Transverse colon (tissue), 4 donors: ENCODE results near the gene HK2. TPM values are rescaled to one million over a fixed set of nuclear protein-coding genes. Genes with fewer than 3 reads are reported as not detected.
"Not testable (repeated sequence)": the region's sequence is repeated elsewhere in the genome, so short reads cannot be mapped to it uniquely, and the experiment has no call there.

Experiments
- DNase-seq: peaks from one replicate; pipeline ENCODE4 v3.0.0-alpha.2; 2019
- H3K27ac ChIP-seq, 4 donors: fragments of 200-600 bp; sonication (generic); 2 replicates each; pipeline ENCODE4 v1.5.1; 2016 to 2018; ENCODE audit warnings: inconsistent platforms in 4 of 4
- H3K27me3 ChIP-seq: fragments of 200-600 bp; sonication (generic); 2 replicates; pipeline ENCODE4 v1.5.1; 2017; ENCODE audit warnings: inconsistent platforms
- H3K36me3 ChIP-seq, 4 donors: fragments of 200-600 bp; sonication (generic); 2 replicates each; pipeline ENCODE4 v1.5.1; 2017 to 2019; ENCODE audit warnings: inconsistent platforms in 4 of 4
- H3K4me1 ChIP-seq, 4 donors: fragments of 200-600 bp; sonication (generic); 2 replicates each; pipeline ENCODE4 v1.5.1; 2017 to 2020; ENCODE audit warnings: inconsistent platforms in 4 of 4
- H3K4me3 ChIP-seq, 4 donors: fragments of 200-600 bp; sonication (generic); 1 replicate in 1 of 4; 2 replicates in 3 of 4; pipeline versions ENCODE4 v1.5.1 to v1.6.1; 2017 to 2019; ENCODE audit warnings: inconsistent platforms in 4 of 4
- H3K9me3 ChIP-seq, 2 donors: fragments of 200-600 bp; sonication (generic); 2 replicates each; pipeline ENCODE4 v1.5.1; 2017 to 2019; ENCODE audit warnings: inconsistent platforms in 2 of 2
- EP300 ChIP-seq: sonication (generic); formaldehyde crosslinking; IDR thresholded peaks from one replicate; pipeline ENCODE4 v1.6.1; 2017; ENCODE audit warnings: antibody characterized with exemption, low read depth
- POLR2A ChIP-seq: fragments of 450-650 bp; IDR thresholded peaks from one replicate; pipeline ENCODE4 v1.6.1; 2016; ENCODE audit warnings: antibody characterized with exemption, mild to moderate bottlenecking, moderate library complexity
- POLR2AphosphoS5 ChIP-seq, 3 donors: sonication (generic); formaldehyde crosslinking; IDR thresholded peaks; one replicate each; pipeline ENCODE4 v1.6.1; 2016; ENCODE audit warnings: antibody characterized with exemption in 3 of 3
- WGBS, 2 donors: methylation state at CpG; one replicate each; pipeline ENCODE4 v1.1.5; 2018; ENCODE audit warnings: low coverage in 1 of 2; 5-methylcytosine and 5-hydroxymethylcytosine counted together
- in situ Hi-C, 4 donors: fragments of 200-750 bp; cut with MboI; loops; one replicate each; pipeline versions ENCODE4 v1.15.0 to v1.15.1; 2017; ENCODE audit warnings: low sequenced_read_pairs in 3 of 4, low pct_ligation_motif_present in 1 of 4, low pct_unique_long_range_greater_than_20kb in 1 of 4
- intact Hi-C: fragments of 100-400 bp; cut with DNase I; formaldehyde crosslinking; loops from one replicate; pipeline ENCODE4 v1.15.1; 2023; ENCODE audit warnings: low total_unique reads
- total RNA-seq, 4 donors: library from RNA; depleted of rRNA; stranded (reverse); fragments of >200 nt; gene quantifications; one replicate each; pipeline ENCODE4 v1.1.0, GENCODE V29; 2016
- TF ChIP-seq, protein P1 (sequence below), 5 experiments: fragments of 200-600 bp in 3 of 5; fragments of 450-650 bp in 2 of 5; sonication (generic) in 3 of 5; IDR thresholded peaks; 1 replicate in 2 of 5; 2 replicates in 3 of 5; pipeline ENCODE4 v1.5.1; 2016 to 2017; ENCODE audit warnings: antibody characterized with exemption in 5 of 5, inconsistent platforms in 3 of 5, mild to moderate bottlenecking in 2 of 5, moderate library complexity in 1 of 5

HK2 gene
- total RNA-seq, 4 donors from 2014 or later: 104 to 175 (median 131) TPM

DNA sequence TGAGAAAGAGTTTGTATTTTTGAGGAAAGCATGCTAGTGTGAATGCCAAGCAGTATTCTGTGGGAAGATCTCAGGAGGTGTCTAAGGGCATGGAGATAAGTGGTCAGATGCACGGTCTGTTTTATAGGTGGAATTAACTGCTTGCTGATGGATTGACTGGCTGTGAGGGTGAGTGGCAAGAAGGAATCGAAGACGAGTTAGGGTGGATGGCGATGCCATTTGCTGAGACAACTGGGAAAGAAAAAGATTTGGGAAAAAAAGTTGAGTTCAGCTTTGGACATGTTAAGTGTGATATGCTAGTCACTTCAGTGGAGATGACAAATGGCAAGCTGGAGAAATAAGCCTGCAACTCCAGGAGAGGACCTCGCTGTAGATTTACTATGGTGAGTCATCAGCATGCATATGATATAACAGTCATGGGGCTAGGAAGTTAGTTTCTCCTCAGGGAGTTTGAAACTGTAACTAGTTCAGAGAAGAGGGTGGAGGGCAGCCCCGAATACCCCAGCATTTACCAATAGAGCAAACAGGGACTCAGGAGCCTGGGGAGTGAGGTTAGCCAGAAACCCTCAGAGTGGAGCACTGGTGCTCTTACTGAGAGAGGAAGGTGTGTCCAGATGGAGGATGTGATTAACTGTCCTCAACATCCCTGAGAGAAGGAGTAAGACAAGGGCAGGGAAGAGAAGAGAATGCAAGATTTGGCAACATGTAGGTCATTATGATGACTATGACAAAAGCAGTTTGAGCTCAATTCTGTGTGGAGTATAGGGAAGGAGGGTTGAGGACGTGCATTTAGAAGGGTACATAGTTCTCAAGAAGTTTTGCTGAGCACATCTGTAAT, 2.0 kb upstream of the HK2 start:
- WGBS, 2 donors: 66 to 70% methylated on average over 7 of the region's 7 CpGs
- peaks cover 0 to 22% (median 6%) of the 10 kb centered on the region in 4 donors for H3K4me1 ChIP-seq
- H3K27me3 ChIP-seq: peaks cover 5% of the 10 kb centered on the region

DNA sequence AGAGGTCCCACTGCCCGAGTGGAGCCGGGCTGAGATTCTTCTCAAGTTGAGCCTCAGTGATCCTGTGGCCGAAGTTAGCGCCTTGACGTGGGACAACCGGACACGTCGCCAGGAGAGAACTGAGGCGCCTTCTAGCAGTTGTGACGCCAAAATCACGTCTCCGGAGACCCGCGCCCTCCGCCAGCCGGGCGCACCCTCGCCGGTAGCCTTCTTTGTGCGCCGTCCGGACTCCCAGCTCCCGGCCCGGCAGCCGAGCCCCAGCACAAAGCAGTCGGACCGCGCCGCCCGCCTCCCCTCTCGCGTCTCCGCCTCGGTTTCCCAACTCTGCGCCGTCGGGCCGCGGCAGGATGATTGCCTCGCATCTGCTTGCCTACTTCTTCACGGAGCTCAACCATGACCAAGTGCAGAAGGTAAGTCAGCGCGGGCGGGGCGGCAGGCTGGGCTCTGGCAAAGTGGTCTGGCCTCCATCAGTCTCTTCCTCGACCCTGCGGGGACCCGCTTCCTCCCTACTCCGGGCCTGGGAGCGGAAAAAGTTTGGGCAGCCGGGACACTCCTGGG, 386 bp downstream of the HK2 start:
- intact Hi-C loops, H3K27me3 ChIP-seq, in situ Hi-C loops, H3K9me3 ChIP-seq, H3K36me3 ChIP-seq: not testable (repeated sequence)
- H3K27ac ChIP-seq: peak overlapping the region; percentile 79 to 85 (median 83)
- DNase-seq: peak; percentile 39
- peaks cover 0 to 38% (median 10%) of the 10 kb centered on the region in 4 donors for H3K4me1 ChIP-seq
- peak overlapping the region; percentile 46 to 81 (median 60) for H3K4me3 ChIP-seq
- WGBS, 2 donors: no CpG with 5 or more reads among the region's 51 CpGs

More for the DNA sequence above, 2.0 kb upstream of the HK2 start:
- DNase-seq: no peak
- intact Hi-C loops: no loop called here
- Histone ChIP-seq H3K27ac (no peak overlapping the region), H3K4me3 (no peak overlapping the region), H3K36me3 (no peaks in the 10 kb centered on the region), H3K9me3 (no peaks in the 10 kb centered on the region)
- no peak for TF ChIP-seq POLR2A
- TF ChIP-seq POLR2AphosphoS5 (IDR thresholded peaks at IDR 0.05): no peak
- TF ChIP-seq, protein P1, sequence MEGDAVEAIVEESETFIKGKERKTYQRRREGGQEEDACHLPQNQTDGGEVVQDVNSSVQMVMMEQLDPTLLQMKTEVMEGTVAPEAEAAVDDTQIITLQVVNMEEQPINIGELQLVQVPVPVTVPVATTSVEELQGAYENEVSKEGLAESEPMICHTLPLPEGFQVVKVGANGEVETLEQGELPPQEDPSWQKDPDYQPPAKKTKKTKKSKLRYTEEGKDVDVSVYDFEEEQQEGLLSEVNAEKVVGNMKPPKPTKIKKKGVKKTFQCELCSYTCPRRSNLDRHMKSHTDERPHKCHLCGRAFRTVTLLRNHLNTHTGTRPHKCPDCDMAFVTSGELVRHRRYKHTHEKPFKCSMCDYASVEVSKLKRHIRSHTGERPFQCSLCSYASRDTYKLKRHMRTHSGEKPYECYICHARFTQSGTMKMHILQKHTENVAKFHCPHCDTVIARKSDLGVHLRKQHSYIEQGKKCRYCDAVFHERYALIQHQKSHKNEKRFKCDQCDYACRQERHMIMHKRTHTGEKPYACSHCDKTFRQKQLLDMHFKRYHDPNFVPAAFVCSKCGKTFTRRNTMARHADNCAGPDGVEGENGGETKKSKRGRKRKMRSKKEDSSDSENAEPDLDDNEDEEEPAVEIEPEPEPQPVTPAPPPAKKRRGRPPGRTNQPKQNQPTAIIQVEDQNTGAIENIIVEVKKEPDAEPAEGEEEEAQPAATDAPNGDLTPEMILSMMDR (IDR thresholded peaks at IDR 0.05): no peak
- no peak for TF ChIP-seq EP300
- in situ Hi-C loops: no loop called here

DNA sequence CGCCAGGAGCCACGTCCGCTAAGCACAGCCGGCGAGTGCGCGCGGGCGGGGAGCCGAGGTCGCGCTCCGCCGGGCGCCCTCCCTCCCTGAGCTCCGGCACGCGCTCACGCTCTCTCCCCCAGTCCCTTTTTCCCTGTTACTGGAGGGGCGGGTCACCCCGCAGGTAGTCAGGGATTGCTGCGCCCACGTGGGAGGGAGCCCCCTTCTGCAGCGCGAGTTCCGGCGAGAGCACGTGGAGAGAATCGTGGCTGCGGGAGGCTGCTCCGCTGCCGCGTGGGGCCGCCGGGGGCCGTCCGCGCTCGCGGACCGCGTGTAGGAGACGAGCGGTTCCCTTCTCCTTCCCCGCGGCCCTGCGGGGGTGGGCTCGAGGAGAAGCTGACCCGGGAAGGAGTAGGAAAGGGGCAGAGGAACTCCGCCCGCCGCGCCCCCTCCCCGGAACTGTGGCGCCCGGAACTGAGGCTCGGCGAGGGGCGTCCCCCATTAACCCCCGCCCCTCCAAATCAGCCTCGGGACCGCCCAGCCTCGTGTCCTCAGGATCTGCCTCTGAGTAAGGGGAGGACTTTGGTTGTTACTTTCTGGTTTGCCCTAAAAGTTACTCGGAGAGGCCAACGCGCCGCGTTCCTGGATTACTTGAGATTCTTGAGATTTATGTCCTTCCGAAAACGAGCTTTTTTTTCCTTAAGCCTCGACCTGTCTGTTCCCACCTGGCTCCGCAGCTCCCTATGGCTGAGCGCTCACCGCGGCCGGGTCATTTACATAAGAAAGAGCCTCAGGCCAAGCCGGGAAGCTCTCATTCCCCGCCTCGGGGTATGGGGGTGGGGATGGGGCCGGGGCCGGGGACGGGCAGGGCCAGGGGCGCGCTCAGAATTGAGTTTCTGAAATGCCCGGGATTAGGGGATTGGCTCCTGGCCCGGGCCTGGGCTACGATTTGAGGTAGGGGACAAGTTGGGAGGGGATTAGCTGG, 1.1 kb downstream of the HK2 start:
- DNase-seq: peak; percentile 65
- Histone ChIP-seq H3K27ac (peak overlapping the region; percentile 79 to 85 (median 83)), H3K36me3 (no peaks in the 10 kb centered on the region), H3K4me1 (peaks cover 0 to 42% (median 10%) of the 10 kb centered on the region in 4 donors), H3K9me3 (no peaks in the 10 kb centered on the region), H3K27me3 (peaks cover 5% of the 10 kb centered on the region), H3K4me3 (peak overlapping the region; percentile 46 to 81 (median 60))
- intact Hi-C loops: no loop called here
- in situ Hi-C loops: no loop called here
- TF ChIP-seq POLR2A: peak; percentile 18
- peak in 1 of 3 donors; percentile 30 for TF ChIP-seq POLR2AphosphoS5 (IDR thresholded peaks at IDR 0.05)
- TF ChIP-seq, protein P1 (IDR thresholded peaks at IDR 0.05): peak in 1 of 5 experiments; percentile 6
- no peak for TF ChIP-seq EP300
- 0 to 2% methylated on average over 7 to 48 of the region's 87 CpGs for WGBS, 2 donors

DNA sequence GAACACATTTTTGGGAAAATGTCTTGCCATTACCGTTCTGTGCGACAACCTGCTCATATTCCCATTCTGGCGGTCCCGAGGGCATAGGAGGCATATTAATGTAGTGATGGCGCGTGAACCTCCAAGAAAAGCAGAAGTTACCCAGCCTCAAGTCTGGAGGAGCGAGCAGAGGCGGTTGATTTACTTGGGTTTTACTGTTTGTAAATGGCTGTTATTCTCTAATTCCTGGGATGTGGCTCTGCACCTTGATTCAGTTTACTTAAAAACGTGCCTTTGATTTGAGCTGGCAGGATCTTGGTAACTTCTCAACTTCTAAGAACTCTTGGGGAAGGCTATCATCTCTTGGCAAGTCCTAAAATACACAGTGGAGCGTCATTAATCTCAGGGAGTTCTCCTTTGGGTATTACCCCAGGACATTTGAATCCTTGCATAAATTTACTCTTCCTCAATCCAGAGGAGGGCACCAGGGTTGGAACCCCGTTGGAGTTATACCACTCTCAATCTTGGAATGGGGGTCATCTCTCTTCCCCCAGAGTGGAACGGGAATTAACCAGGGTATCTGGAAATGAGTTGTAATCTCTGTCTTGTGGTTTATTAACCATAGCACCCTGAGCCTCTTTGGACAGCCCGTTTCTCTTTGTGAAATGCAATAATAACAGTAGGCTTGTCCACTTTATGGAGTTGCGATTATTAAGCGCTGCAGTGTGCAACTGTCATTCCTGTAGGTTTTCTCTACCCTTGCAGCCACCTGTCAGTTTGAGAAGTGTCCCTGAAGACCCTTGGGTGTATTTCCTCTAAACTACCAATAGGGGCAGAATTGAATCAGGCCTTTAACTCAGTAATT, 2.1 kb downstream of the HK2 start:
- Histone ChIP-seq H3K4me1 (peaks cover 0 to 51% (median 12%) of the 10 kb centered on the region in 4 donors), H3K27me3 (peaks cover 5% of the 10 kb centered on the region), H3K36me3 (no peaks in the 10 kb centered on the region), H3K9me3 (no peaks in the 10 kb centered on the region), H3K4me3 (peak overlapping the region; percentile 46 to 81 (median 60)), H3K27ac (peak overlapping the region; percentile 79 to 85 (median 83))
- intact Hi-C loops (no loop called here), in situ Hi-C loops (no loop called here)
- WGBS, 2 donors: 18 to 20% methylated on average over 13 to 15 of the region's 15 CpGs
- no peak for DNase-seq
- TF ChIP-seq POLR2AphosphoS5 (IDR thresholded peaks at IDR 0.05): no peak
- TF ChIP-seq, protein P1 (IDR thresholded peaks at IDR 0.05): peak; percentile 71 to 81 (median 78)
